Motor neuron (in vitro differentiated cells): Measurements from ENCODE around the gene CITED4. TPM values are rescaled to one million over a fixed set of nuclear protein-coding genes. Genes with fewer than 3 reads are reported as not detected.
A peak's percentile ranks its signal among the peaks of the same experiment; 100 is the strongest.

Experiments
- ATAC-seq, 8 experiments: fragments of 200-7000 bp; cut with Tn5 transposase; replicated peaks in 6 of 8; 2 replicates each; pipeline ENCODE4 v1.8.0; 2021; ENCODE audit warnings: mild to moderate bottlenecking in 8 of 8, moderate library complexity in 8 of 8
- H3K27ac ChIP-seq, 2 donors: fragments of 250-450 bp; sonication (Bioruptor Pico); 2 replicates each; pipeline ENCODE4 v1.9.0; 2021; ENCODE audit warnings: antibody characterized with exemption in 2 of 2, mild to moderate bottlenecking in 2 of 2, moderate library complexity in 1 of 2
- H3K4me1 ChIP-seq, 2 donors: fragments of 250-450 bp; sonication (Bioruptor Pico); replicated peaks in 1 of 2; 2 replicates each; pipeline ENCODE4 v1.6.1; 2021; ENCODE audit warnings: antibody characterized with exemption in 2 of 2, mild to moderate bottlenecking in 2 of 2, moderate library complexity in 1 of 2
- H3K4me3 ChIP-seq, 5 donors: fragments of 250-450 bp; sonication (Bioruptor Pico); 2 replicates each; pipeline ENCODE4 v1.9.0; 2021; ENCODE audit warnings: antibody characterized with exemption in 5 of 5, mild to moderate bottlenecking in 5 of 5, moderate library complexity in 4 of 5
- WGBS, 10 experiments: fragments of 450-650 bp; shearing (Covaris generic); methylation state at CpG; one replicate each; pipeline ENCODE4 v1.0.0; 2022; 5-methylcytosine and 5-hydroxymethylcytosine counted together
- in situ Hi-C, 9 experiments: fragments of 400-800 bp; cut with MboI; loops; one replicate each; pipeline ENCODE4 v1.15.0; 2021; ENCODE audit warnings: low sequenced_read_pairs in 9 of 9, low pct_unique_long_range_greater_than_20kb in 2 of 9; ENCODE audit not compliant: unreplicated experiment in 9 of 9
- total RNA-seq, 8 experiments: library from RNA; unstranded; fragments of 300-600 nt; gene quantifications; 2 replicates each; pipeline versions ENCODE4 v1.2.3 to v1.2.4, GENCODE V29; 2022

The CITED4 gene
- total RNA-seq, 8 experiments from 2014 or later: 0.20 to 6.1 (median 2.8) TPM

DNA sequence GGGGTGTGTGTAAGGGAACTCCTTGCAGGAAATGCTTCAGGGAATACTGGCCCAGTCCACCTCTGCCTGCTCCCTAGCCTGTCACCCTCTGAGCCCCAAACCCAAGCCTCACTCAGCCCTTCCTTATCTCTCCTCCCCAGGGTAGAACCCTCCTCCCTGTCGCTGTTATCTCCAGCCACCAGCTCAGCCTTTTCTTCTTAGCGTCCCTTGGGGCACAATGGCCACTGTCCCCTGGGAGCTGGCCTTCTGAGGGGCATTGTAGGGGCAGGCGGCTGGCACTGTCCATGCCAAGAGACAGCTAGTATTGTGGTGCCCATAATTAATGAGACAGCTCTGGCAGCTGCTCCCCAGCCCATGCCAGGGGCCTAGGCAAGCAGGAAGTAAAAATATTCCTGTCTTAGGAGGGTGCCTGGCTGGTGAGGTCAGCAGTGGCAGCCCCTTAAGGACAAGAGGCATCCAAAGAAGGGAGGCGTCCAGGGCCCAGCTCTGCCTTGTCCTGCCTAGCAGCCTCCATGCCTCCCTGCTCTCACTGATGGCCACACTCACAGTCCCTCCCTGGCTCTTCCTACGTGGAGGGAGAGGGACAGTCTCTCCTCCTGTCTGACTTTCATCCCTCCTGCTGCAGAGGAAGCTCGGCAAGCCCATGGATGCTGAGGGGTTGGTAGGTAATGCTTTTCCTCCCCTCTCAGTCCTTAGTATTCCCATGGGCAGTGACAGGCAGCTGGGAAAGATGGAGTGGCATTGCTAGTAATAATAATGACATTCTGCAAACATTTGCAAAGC, 41.1 kb downstream of the CITED4 start:
- 48 to 86% (median 67%) methylated on average over 1 to 3 of the region's 6 CpGs; no CpG with 5 or more reads in 4 of the 10 experiments for WGBS, 10 experiments
- in situ Hi-C loops: no loop called here

GRCh38 chr1:40820251-40820797, 41.8 kb downstream of the CITED4 start:
- Histone ChIP-seq H3K4me1 (peaks cover 22 to 50% of the 10 kb centered on the region in 2 donors), H3K27ac (no peak overlapping the region), H3K4me3 (no peak overlapping the region)
- no peak for ATAC-seq
- in situ Hi-C loops: no loop called here
- 71 to 100% (median 90%) methylated on average over 1 to 3 of the region's 3 CpGs; no CpG with 5 or more reads in 7 of the 10 experiments for WGBS, 10 experiments

More for the DNA sequence above, 41.1 kb downstream of the CITED4 start:
- ATAC-seq: peak in 1 of 8 experiments; percentile 20
- no peak overlapping the region for H3K4me3 ChIP-seq
- no peak overlapping the region for H3K27ac ChIP-seq
- H3K4me1 ChIP-seq: peaks cover 30 to 58% of the 10 kb centered on the region in 2 donors

GRCh38 chr1:40819101-40819500, 43.1 kb downstream of the CITED4 start:
- in situ Hi-C loops: no loop called here
- Histone ChIP-seq H3K4me1 (peaks cover 14 to 39% of the 10 kb centered on the region in 2 donors), H3K4me3 (peak overlapping the region in 1 of 5 donors; percentile 31), H3K27ac (no peak overlapping the region)
- no peak for ATAC-seq
- WGBS, 10 experiments: 60 to 100% (median 75%) methylated on average over 1 to 4 of the region's 26 CpGs; no CpG with 5 or more reads in 7 of the 10 experiments

DNA sequence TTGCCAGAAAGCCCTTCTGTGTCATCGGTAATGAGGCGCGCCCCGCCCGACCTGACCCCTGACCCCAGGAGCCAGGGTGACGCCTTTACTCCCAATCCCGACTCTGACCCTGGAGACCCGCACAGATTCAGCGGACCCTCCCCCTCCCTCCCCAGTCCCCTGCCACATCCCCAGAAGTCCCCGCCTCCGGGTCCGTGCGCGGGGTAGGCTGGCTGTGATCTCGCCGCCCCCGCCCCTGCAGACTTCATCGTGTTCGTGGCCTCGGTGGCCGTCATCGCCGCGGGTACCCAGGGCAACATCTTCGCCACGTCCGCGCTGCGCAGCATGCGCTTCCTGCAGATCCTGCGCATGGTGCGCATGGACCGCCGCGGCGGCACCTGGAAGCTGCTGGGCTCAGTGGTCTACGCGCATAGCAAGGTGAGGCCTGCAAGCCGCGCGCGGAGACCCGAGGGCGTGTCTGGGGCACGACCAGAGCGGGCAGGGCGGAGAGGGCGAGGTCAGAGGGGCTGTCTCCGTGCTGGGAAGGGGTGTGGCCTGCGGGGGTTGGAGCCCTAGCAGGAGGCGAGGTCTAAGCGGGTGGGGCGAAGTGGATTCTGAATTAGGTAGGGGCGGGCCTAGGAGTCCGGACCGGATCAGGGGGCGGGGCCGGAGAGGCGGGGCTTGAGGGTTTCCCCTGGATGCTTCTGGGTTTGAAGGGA, 43.8 kb downstream of the CITED4 start:
- H3K27ac ChIP-seq: no peak overlapping the region
- H3K4me3 ChIP-seq: peak overlapping the region in 4 of 5 donors; percentile 6 to 31 (median 14)
- 7 to 13% methylated on average over 7 to 9 of the region's 59 CpGs; no CpG with 5 or more reads in 8 of the 10 experiments for WGBS, 10 experiments
- peak; percentile 53 to 99 (median 88) for ATAC-seq
- in situ Hi-C loops: no loop called here
- peaks cover 14 to 39% of the 10 kb centered on the region in 2 donors for H3K4me1 ChIP-seq

GRCh38 chr1:40817791-40818263, 44.3 kb downstream of the CITED4 start:
- in situ Hi-C loops: no loop called here
- H3K27ac ChIP-seq: no peak overlapping the region
- ATAC-seq: peak in 4 of 8 experiments; percentile 14 to 24 (median 18)
- 20 to 80% (median 57%) methylated on average over 1 to 6 of the region's 19 CpGs; no CpG with 5 or more reads in 3 of the 10 experiments for WGBS, 10 experiments
- peak overlapping the region in 1 of 5 donors; percentile 31 for H3K4me3 ChIP-seq
- H3K4me1 ChIP-seq: peaks cover 14 to 39% of the 10 kb centered on the region in 2 donors

GRCh38 chr1:40815420-40815819, 46.7 kb downstream of the CITED4 start:
- WGBS, 10 experiments: 30 to 95% (median 83%) methylated on average over 1 to 9 of the region's 9 CpGs; no CpG with 5 or more reads in 1 of the 10 experiments

More at GRCh38 chr1:40815420-40815819, 46.7 kb downstream of the CITED4 start:
- Histone ChIP-seq H3K4me3 (no peak overlapping the region), H3K4me1 (peaks cover 16 to 25% of the 10 kb centered on the region in 2 donors), H3K27ac (no peak overlapping the region)
- no peak for ATAC-seq
- in situ Hi-C loops: no loop called here

Other genes starting within 250 kb of the CITED4 start
- 100 to 1,000 TPM in 1 of 8 experiments, 10 to 100 TPM in 4, under 1 TPM in 3; 0.13 to 112 (median 52.3) TPM for gene RIMS3, start 196.7 kb downstream of the CITED4 start, total RNA-seq
- 10 to 100 TPM; 30.0 to 83.7 (median 65.7) TPM for gene NFYC, start 170.7 kb downstream of the CITED4 start, total RNA-seq
- gene KCNQ4, start 78.6 kb downstream of the CITED4 start, total RNA-seq: 1 to 10 TPM in 2 of 8 experiments, under 1 TPM in 6; 0.22 to 4.6 (median 0.53) TPM
- gene CTPS1, start 117.3 kb upstream of the CITED4 start, total RNA-seq: 10 to 100 TPM; 18.2 to 93.4 (median 44.2) TPM
- gene SLFNL1, start 159.4 kb upstream of the CITED4 start, total RNA-seq: 1 to 10 TPM in 5 of 8 experiments, under 1 TPM in 3; 0.50 to 4.2 (median 1.5) TPM